PC-9 (cell line): ENCODE data around the gene AADACL3.

ENCODE experiments used
- CTCF ChIP-seq: fragments of 200-600 bp; sonication (generic); conservative IDR thresholded peaks from 2 replicates; pipeline ENCODE4 v1.6.1; 2017; ENCODE audit warnings: mixed run types, antibody characterized with exemption, mild to moderate bottlenecking, moderate library complexity
- EZH2 ChIP-seq: fragments of 200-600 bp; sonication (generic); IDR thresholded peaks from 2 replicates; pipeline ENCODE4 v1.8.0; 2017; ENCODE audit warnings: antibody characterized with exemption, low read depth

- no peak for TF ChIP-seq CTCF
- TF ChIP-seq EZH2: no peak
Observed at GRCh38 chr1:12712076-12712475, 3.8 kb upstream of the AADACL3 start.
